Measurements from ENCODE around the gene AAK1. TPM values are rescaled to one million over a fixed set of nuclear protein-coding genes. Genes with fewer than 3 reads are reported as not detected.

The AAK1 gene
- total and polyA plus RNA-seq, 7 donors = 5.4 to 35.7 (median 20.7) TPM

GRCh38 chr2:69597105-69597504 lies 46.4 kb downstream of the AAK1 start:
- Histone ChIP-seq H3K36me3 (no peaks in the 10 kb centered on the region), H3K4me1 (peaks cover 0 to 19% (median 7%) of the 10 kb centered on the region in 4 donors), H3K9me3 (no peaks in the 10 kb centered on the region), H3K4me3 (no peak overlapping the region), H3K27me3 (no peaks in the 10 kb centered on the region), H3K27ac (no peak overlapping the region)
- DNase-seq = no peak
- intact Hi-C loops (cut with DNase I) = no loop called here
- WGBS, 2 donors = 73 to 89% methylated on average over 5 of the region's 5 CpGs
- TF ChIP-seq EP300 (IDR thresholded peaks at IDR 0.05) (no peak), CTCF (IDR thresholded peaks at IDR 0.05) (no peak), POLR2A (IDR thresholded peaks at IDR 0.05) (no peak), POLR2AphosphoS5 (IDR thresholded peaks at IDR 0.05) (no peak)

- no peaks in the 10 kb centered on the region for H3K27me3 ChIP-seq
- 86 to 90% methylated on average over 3 of the region's 3 CpGs for WGBS, 2 donors
Observed at GRCh38 chr2:69594341-69594740, 49.2 kb downstream of the AAK1 start.

GRCh38 chr2:69592511-69592910 lies 51.0 kb downstream of the AAK1 start:
- Histone ChIP-seq H3K4me3 (no peak overlapping the region), H3K4me1 (peaks cover 0 to 9% (median 2%) of the 10 kb centered on the region in 4 donors), H3K27ac (no peak overlapping the region), H3K27me3 (no peaks in the 10 kb centered on the region), H3K9me3 (no peaks in the 10 kb centered on the region), H3K36me3 (no peaks in the 10 kb centered on the region)
- TF ChIP-seq POLR2AphosphoS5 (IDR thresholded peaks at IDR 0.05) = no peak
- no peak for TF ChIP-seq CTCF (IDR thresholded peaks at IDR 0.05)
- TF ChIP-seq POLR2A (IDR thresholded peaks at IDR 0.05) = no peak
- no peak for TF ChIP-seq EP300 (IDR thresholded peaks at IDR 0.05)
- intact Hi-C loops (cut with DNase I) = no loop called here
- DNase-seq = no peak

More at GRCh38 chr2:69594341-69594740, 49.2 kb downstream of the AAK1 start:
- no peak for TF ChIP-seq POLR2A (IDR thresholded peaks at IDR 0.05)
- no peak for TF ChIP-seq POLR2AphosphoS5 (IDR thresholded peaks at IDR 0.05)
- no peak for TF ChIP-seq CTCF (IDR thresholded peaks at IDR 0.05)
- no peak for TF ChIP-seq EP300 (IDR thresholded peaks at IDR 0.05)
- H3K27ac ChIP-seq = no peak overlapping the region
- H3K36me3 ChIP-seq = no peaks in the 10 kb centered on the region
- no peaks in the 10 kb centered on the region for H3K9me3 ChIP-seq
- no peak overlapping the region for H3K4me3 ChIP-seq
- intact Hi-C loops (cut with DNase I) = no loop called here
- DNase-seq = no peak
- H3K4me1 ChIP-seq = peaks cover 0 to 13% (median 2%) of the 10 kb centered on the region in 4 donors

- H3K4me1 ChIP-seq = peaks cover 0 to 9% (median 0%) of the 10 kb centered on the region in 4 donors
- WGBS, 2 donors = 77 to 91% methylated on average over 8 of the region's 8 CpGs
- intact Hi-C loops (cut with DNase I) = no loop called here
Observed at GRCh38 chr2:69589973-69590652, 53.4 kb downstream of the AAK1 start.

More at GRCh38 chr2:69589973-69590652, 53.4 kb downstream of the AAK1 start:
- no peak for DNase-seq
- no peak overlapping the region for H3K27ac ChIP-seq
- TF ChIP-seq CTCF (IDR thresholded peaks at IDR 0.05) (no peak), EP300 (IDR thresholded peaks at IDR 0.05) (no peak), POLR2A (IDR thresholded peaks at IDR 0.05) (no peak)
- H3K4me3 ChIP-seq = no peak overlapping the region
- no peaks in the 10 kb centered on the region for H3K27me3 ChIP-seq
- no peaks in the 10 kb centered on the region for H3K36me3 ChIP-seq
- no peaks in the 10 kb centered on the region for H3K9me3 ChIP-seq
